Peyer's patch (tissue), 4 donors: Measurements from ENCODE around the gene APOF. TPM values are rescaled to one million over a fixed set of nuclear protein-coding genes. Genes with fewer than 3 reads are reported as not detected.

ENCODE experiments used
- DNase-seq, 3 donors: peaks; one replicate each; pipeline ENCODE4 v3.0.0-alpha.2; 2017 to 2019
- H3K27ac ChIP-seq, 4 donors: fragments of 200-600 bp; sonication (generic); one replicate each; pipeline ENCODE4 v1.5.1; 2016 to 2019
- H3K27me3 ChIP-seq, 2 donors: fragments of 200-600 bp; sonication (generic); one replicate each; pipeline ENCODE4 v1.5.1; 2019
- H3K36me3 ChIP-seq, 3 donors: fragments of 200-600 bp; sonication (generic); one replicate each; pipeline ENCODE4 v1.5.1; 2016 to 2019
- H3K4me1 ChIP-seq, 4 donors: fragments of 200-600 bp; sonication (generic); one replicate each; pipeline ENCODE4 v1.5.1; 2016 to 2019
- H3K4me3 ChIP-seq, 4 donors: fragments of 200-600 bp; sonication (generic); 1 replicate in 3 of 4; 2 replicates in 1 of 4; pipeline ENCODE4 v1.5.1; 2016 to 2019; ENCODE audit warnings: mild to moderate bottlenecking in 1 of 4
- H3K9me3 ChIP-seq, 4 donors: fragments of 200-600 bp; sonication (generic); one replicate each; pipeline ENCODE4 v1.5.1; 2016 to 2019; ENCODE audit warnings: mild to moderate bottlenecking in 1 of 4
- POLR2A ChIP-seq, 2 donors: fragments of 450-650 bp; IDR thresholded peaks; one replicate each; pipeline ENCODE4 v1.5.1; 2017; ENCODE audit warnings: antibody characterized with exemption in 2 of 2, mild to moderate bottlenecking in 2 of 2, moderate library complexity in 2 of 2
- total RNA-seq, 4 donors: library from RNA; depleted of rRNA; stranded (reverse); fragments of >200 nt; gene quantifications; one replicate each; pipeline ENCODE4 v1.1.0, GENCODE V29; 2016
- TF ChIP-seq, protein P1 (sequence below), 6 experiments: fragments of 450-650 bp in 4 of 6; fragments of 200-600 bp in 2 of 6; sonication (generic) in 1 of 6; IDR thresholded peaks; one replicate each; pipeline ENCODE4 v1.5.1; 2017 to 2019; ENCODE audit warnings: antibody characterized with exemption in 6 of 6, mild to moderate bottlenecking in 3 of 6, moderate library complexity in 1 of 6

The APOF gene
- total RNA-seq, 4 donors from 2014 or later: not detected

- H3K27ac ChIP-seq: no peak overlapping the region
- H3K4me1 ChIP-seq: peaks cover 0 to 9% (median 2%) of the 10 kb centered on the region in 4 donors
- H3K27me3 ChIP-seq: no peaks in the 10 kb centered on the region
- TF ChIP-seq, protein P1, sequence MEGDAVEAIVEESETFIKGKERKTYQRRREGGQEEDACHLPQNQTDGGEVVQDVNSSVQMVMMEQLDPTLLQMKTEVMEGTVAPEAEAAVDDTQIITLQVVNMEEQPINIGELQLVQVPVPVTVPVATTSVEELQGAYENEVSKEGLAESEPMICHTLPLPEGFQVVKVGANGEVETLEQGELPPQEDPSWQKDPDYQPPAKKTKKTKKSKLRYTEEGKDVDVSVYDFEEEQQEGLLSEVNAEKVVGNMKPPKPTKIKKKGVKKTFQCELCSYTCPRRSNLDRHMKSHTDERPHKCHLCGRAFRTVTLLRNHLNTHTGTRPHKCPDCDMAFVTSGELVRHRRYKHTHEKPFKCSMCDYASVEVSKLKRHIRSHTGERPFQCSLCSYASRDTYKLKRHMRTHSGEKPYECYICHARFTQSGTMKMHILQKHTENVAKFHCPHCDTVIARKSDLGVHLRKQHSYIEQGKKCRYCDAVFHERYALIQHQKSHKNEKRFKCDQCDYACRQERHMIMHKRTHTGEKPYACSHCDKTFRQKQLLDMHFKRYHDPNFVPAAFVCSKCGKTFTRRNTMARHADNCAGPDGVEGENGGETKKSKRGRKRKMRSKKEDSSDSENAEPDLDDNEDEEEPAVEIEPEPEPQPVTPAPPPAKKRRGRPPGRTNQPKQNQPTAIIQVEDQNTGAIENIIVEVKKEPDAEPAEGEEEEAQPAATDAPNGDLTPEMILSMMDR (IDR thresholded peaks at IDR 0.05): no peak
- TF ChIP-seq POLR2A (IDR thresholded peaks at IDR 0.05): no peak
- no peaks in the 10 kb centered on the region for H3K36me3 ChIP-seq
- no peaks in the 10 kb centered on the region for H3K9me3 ChIP-seq
- H3K4me3 ChIP-seq: no peak overlapping the region
- DNase-seq: no peak
These were observed 10.9 kb upstream of the APOF start for GRCh38 chr12:56373515-56373914.

GRCh38 chr12:56366948-56367347, 4.3 kb upstream of the APOF start:
- H3K9me3 ChIP-seq: no peaks in the 10 kb centered on the region
- H3K27me3 ChIP-seq: no peaks in the 10 kb centered on the region
- H3K4me3 ChIP-seq: no peak overlapping the region
- DNase-seq: no peak
- H3K36me3 ChIP-seq: no peaks in the 10 kb centered on the region
- H3K27ac ChIP-seq: no peak overlapping the region
- no peak for TF ChIP-seq POLR2A (IDR thresholded peaks at IDR 0.05)
- TF ChIP-seq, protein P1 (IDR thresholded peaks at IDR 0.05): no peak
- no peaks in the 10 kb centered on the region for H3K4me1 ChIP-seq

GRCh38 chr12:56361487-56362129, 1.0 kb downstream of the APOF start:
- peaks cover 0 to 2% (median 0%) of the 10 kb centered on the region in 3 donors for H3K36me3 ChIP-seq
- DNase-seq: peak in 1 of 3 donors; percentile 36
- TF ChIP-seq, protein P1 (IDR thresholded peaks at IDR 0.05): no peak
- TF ChIP-seq POLR2A (IDR thresholded peaks at IDR 0.05): no peak

GRCh38 chr12:56359851-56360767, 2.5 kb downstream of the APOF start, which contains the start of gene STAT2:
Gene STAT2, minus strand, starts transcription at chr12:56360107. Its CDS starts 3,536 bp downstream, at chr12:56356571.
- H3K27me3 ChIP-seq: no peaks in the 10 kb centered on the region

More at GRCh38 chr12:56361487-56362129, 1.0 kb downstream of the APOF start:
- peak overlapping the region in 1 of 4 donors; percentile 78 for H3K4me3 ChIP-seq
- H3K27ac ChIP-seq: no peak overlapping the region
- peaks cover 0 to 17% (median 2%) of the 10 kb centered on the region in 4 donors for H3K4me1 ChIP-seq
- H3K9me3 ChIP-seq: no peaks in the 10 kb centered on the region
- no peaks in the 10 kb centered on the region for H3K27me3 ChIP-seq

More at GRCh38 chr12:56359851-56360767, 2.5 kb downstream of the APOF start, which contains the start of gene STAT2:
- H3K9me3 ChIP-seq: no peaks in the 10 kb centered on the region
- H3K4me3 ChIP-seq: peak within 1 kb of the TSS; percentile 62 to 97 (median 74)
- H3K36me3 ChIP-seq: peaks cover 0 to 17% (median 0%) of the 10 kb centered on the region in 3 donors
- H3K27ac ChIP-seq: peak within 1 kb of the TSS; percentile 84 to 94 (median 87)
- peak; percentile 99 to 100 (median 100) for DNase-seq
- peaks cover 0 to 17% (median 2%) of the 10 kb centered on the region in 4 donors for H3K4me1 ChIP-seq
- peak; percentile 71 to 85 for TF ChIP-seq POLR2A (IDR thresholded peaks at IDR 0.05)
- TF ChIP-seq, protein P1 (IDR thresholded peaks at IDR 0.05): peak in 2 of 6 experiments; percentile 2 to 20
